Heart left ventricle (tissue), 16 donors: ENCODE data around the gene TRPM2. TPM values are rescaled to one million over a fixed set of nuclear protein-coding genes. Genes with fewer than 3 reads are reported as not detected.

Source experiments
- ATAC-seq, 4 donors: fragments of 200-7000 bp; cut with Tn5 transposase; one replicate each; pipeline ENCODE4 v1.9.1; 2020 to 2022; ENCODE audit warnings: moderate library complexity in 4 of 4, mild to moderate bottlenecking in 3 of 4, moderate number of reproducible peaks in 1 of 4
- DNase-seq, 5 donors: peaks; one replicate each; pipeline ENCODE4 v3.0.0-alpha.2; 2020
- H3K27ac ChIP-seq, 12 donors: fragments of 200-600 bp; sonication (generic) in 4 of 12; one replicate each; pipeline versions ENCODE4 v1.5.0 to v1.8.0; 2016 to 2022; ENCODE audit warnings: mild to moderate bottlenecking in 2 of 12
- H3K27me3 ChIP-seq, 9 donors: fragments of 200-600 bp; sonication (generic) in 2 of 9; one replicate each; pipeline versions ENCODE4 v1.5.1 to v1.8.0; 2016 to 2022; ENCODE audit warnings: mild to moderate bottlenecking in 3 of 9
- H3K36me3 ChIP-seq, 9 donors: fragments of 200-600 bp; sonication (generic) in 2 of 9; one replicate each; pipeline versions ENCODE4 v1.5.0 to v1.8.0; 2018 to 2022; ENCODE audit warnings: mild to moderate bottlenecking in 2 of 9
- H3K4me1 ChIP-seq, 12 donors: fragments of 200-600 bp; sonication (generic) in 4 of 12; one replicate each; pipeline versions ENCODE4 v1.5.0 to v1.8.0; 2016 to 2022; ENCODE audit warnings: mild to moderate bottlenecking in 3 of 12
- H3K4me3 ChIP-seq, 12 donors: fragments of 200-600 bp; sonication (generic) in 4 of 12; one replicate each; pipeline versions ENCODE4 v1.5.0 to v1.8.0; 2017 to 2022; ENCODE audit warnings: mild to moderate bottlenecking in 9 of 12, moderate library complexity in 4 of 12
- H3K9me3 ChIP-seq, 12 donors: fragments of 200-600 bp; sonication (generic) in 4 of 12; one replicate each; pipeline versions ENCODE4 v1.5.0 to v1.8.0; 2016 to 2022; ENCODE audit warnings: mild to moderate bottlenecking in 1 of 12
- POLR2A ChIP-seq, 2 donors: fragments of 450-650 bp; IDR thresholded peaks; one replicate each; pipeline ENCODE4 v1.6.1; 2017; ENCODE audit warnings: antibody characterized with exemption in 2 of 2, mild to moderate bottlenecking in 2 of 2, moderate library complexity in 2 of 2
- WGBS, 4 donors: extraction: QIAGEN DNeasy Blood & Tissue Kit in 2 of 4; methylation state at CpG; one replicate each; pipeline versions ENCODE4 v1.1.5 to v1.1.7; 2013 to 2018; 5-methylcytosine and 5-hydroxymethylcytosine counted together
- intact Hi-C, 10 donors: fragments of 100-400 bp; cut with DNase I; formaldehyde crosslinking; loops; one replicate each; pipeline versions ENCODE4 v1.11.1 to v1.14.2; 2022
- polyA plus RNA-seq, 2 donors: library from polyadenylated mRNA; stranded (reverse); fragments of 200-250 nt; gene quantifications; one replicate each; pipeline ENCODE4 v1.2.3, GENCODE V29; 2013
- total RNA-seq, 9 donors: library from RNA; depleted of rRNA in 2 of 9; stranded (reverse); fragments of >200 nt in 2 of 9; fragmentation: NEBNext Ultra II Directional in 3 of 9; extraction: Animal tissue kit (Norgen Biotek cat#: 25700) in 3 of 9; gene quantifications; one replicate each; pipeline versions ENCODE4 v1.1.0 to v1.2.4, GENCODE V29; 2016 to 2023
- TF ChIP-seq, protein P1 (sequence below), 12 donors: fragments of 200-600 bp; sonication (generic) in 4 of 12; IDR thresholded peaks; one replicate each; pipeline versions ENCODE4 v1.5.0 to v1.8.0; 2018 to 2022; ENCODE audit warnings: antibody characterized with exemption in 12 of 12, mild to moderate bottlenecking in 5 of 12
- donor health status: ischemic (EF 13 %, LVEDD 7.1; RV severe dilation, severe dysfunction).
- donor health status: healthy with polysubstance abuse.
- donor health status: DM: no; HTN: yes; CAD: no.
- donor health status: DM: no; HTN: no; CAD: no.
- donor health status: ischemic (EF 25% LVEDD 6.9; RV normal size, moderate dysfunction).
- donor health status: ischemic (EF 25% LVEDD 5.7; RV mildly dilated, moderate dysfunction).
- donor health status: healthy.
- donor health status: DM: yes; HTN: yes; CAD: no.
- donor health status: ischemic (EF 35%, LVEDD 5.7; RV mildly dilated, moderate dysfunction).
- donor health status: nonischemic (EF 11% LVEDD 7.7; RV severe dilation, severe dysfunction).
- donor health status: DM: yes; HTN: yes; CAD: no.
- donor health status: PGD.
- donor health status: ischemic (EF 29% LVEDD 5.4; RV normal size, mild dysfunction).
- donor health status: nonischemic (EF 23%, LVEDD 6.1; RV moderate dilation, normal function).

TRPM2 gene
- total and polyA plus RNA-seq, 11 donors, result 0.66 to 20.5 (median 1.2) TPM

DNA sequence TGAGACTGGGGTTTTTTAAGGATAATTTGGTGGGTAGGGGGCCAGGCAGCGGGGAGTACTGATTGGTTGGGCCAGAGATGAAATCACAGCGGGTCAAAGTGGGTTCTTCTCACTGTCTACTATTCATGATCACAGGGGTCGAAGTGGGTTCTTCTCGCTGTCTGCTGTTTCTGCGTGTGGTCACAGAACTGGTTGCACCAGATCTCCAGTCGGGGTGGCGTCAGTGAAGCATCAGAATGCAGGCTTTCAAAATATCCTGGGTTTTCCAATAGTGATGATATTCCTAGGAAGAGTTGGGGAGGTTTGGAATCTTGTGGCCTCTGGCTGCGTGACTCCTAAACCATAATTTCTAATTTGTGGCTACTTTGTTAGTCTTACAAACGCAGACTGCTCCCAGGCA is 45.1 kb downstream of the TRPM2 start:
- H3K27ac ChIP-seq, result no peak overlapping the region
- intact Hi-C loops, result no loop called here
- 87 to 95% (median 90%) methylated on average over 9 of the region's 9 CpGs for WGBS, 4 donors
- H3K36me3 ChIP-seq, result peaks cover 0 to 35% (median 0%) of the 10 kb centered on the region in 9 donors
- DNase-seq, result no peak
- no peaks in the 10 kb centered on the region for H3K4me1 ChIP-seq
- no peak overlapping the region for H3K4me3 ChIP-seq
- peaks cover 0 to 14% (median 0%) of the 10 kb centered on the region in 9 donors for H3K27me3 ChIP-seq
- H3K9me3 ChIP-seq, result peaks cover 0 to 6% (median 0%) of the 10 kb centered on the region in 12 donors
- TF ChIP-seq POLR2A (IDR thresholded peaks at IDR 0.05), result no peak
- TF ChIP-seq, protein P1, sequence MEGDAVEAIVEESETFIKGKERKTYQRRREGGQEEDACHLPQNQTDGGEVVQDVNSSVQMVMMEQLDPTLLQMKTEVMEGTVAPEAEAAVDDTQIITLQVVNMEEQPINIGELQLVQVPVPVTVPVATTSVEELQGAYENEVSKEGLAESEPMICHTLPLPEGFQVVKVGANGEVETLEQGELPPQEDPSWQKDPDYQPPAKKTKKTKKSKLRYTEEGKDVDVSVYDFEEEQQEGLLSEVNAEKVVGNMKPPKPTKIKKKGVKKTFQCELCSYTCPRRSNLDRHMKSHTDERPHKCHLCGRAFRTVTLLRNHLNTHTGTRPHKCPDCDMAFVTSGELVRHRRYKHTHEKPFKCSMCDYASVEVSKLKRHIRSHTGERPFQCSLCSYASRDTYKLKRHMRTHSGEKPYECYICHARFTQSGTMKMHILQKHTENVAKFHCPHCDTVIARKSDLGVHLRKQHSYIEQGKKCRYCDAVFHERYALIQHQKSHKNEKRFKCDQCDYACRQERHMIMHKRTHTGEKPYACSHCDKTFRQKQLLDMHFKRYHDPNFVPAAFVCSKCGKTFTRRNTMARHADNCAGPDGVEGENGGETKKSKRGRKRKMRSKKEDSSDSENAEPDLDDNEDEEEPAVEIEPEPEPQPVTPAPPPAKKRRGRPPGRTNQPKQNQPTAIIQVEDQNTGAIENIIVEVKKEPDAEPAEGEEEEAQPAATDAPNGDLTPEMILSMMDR (IDR thresholded peaks at IDR 0.05), result no peak
- ATAC-seq, result no peak

GRCh38 chr21:44399151-44399954 is 45.9 kb downstream of the TRPM2 start:
- Histone ChIP-seq H3K4me1 (no peaks in the 10 kb centered on the region), H3K27ac (no peak overlapping the region), H3K27me3 (peaks cover 0 to 10% (median 0%) of the 10 kb centered on the region in 9 donors), H3K36me3 (peaks cover 0 to 40% (median 0%) of the 10 kb centered on the region in 9 donors), H3K9me3 (no peaks in the 10 kb centered on the region), H3K4me3 (no peak overlapping the region)
- DNase-seq, result no peak
- intact Hi-C loops, result no loop called here
- no peak for ATAC-seq
- WGBS, 4 donors, result 79 to 84% (median 81%) methylated on average over 26 to 33 of the region's 33 CpGs
- TF ChIP-seq, protein P1 (IDR thresholded peaks at IDR 0.05), result no peak
- no peak for TF ChIP-seq POLR2A (IDR thresholded peaks at IDR 0.05)

DNA sequence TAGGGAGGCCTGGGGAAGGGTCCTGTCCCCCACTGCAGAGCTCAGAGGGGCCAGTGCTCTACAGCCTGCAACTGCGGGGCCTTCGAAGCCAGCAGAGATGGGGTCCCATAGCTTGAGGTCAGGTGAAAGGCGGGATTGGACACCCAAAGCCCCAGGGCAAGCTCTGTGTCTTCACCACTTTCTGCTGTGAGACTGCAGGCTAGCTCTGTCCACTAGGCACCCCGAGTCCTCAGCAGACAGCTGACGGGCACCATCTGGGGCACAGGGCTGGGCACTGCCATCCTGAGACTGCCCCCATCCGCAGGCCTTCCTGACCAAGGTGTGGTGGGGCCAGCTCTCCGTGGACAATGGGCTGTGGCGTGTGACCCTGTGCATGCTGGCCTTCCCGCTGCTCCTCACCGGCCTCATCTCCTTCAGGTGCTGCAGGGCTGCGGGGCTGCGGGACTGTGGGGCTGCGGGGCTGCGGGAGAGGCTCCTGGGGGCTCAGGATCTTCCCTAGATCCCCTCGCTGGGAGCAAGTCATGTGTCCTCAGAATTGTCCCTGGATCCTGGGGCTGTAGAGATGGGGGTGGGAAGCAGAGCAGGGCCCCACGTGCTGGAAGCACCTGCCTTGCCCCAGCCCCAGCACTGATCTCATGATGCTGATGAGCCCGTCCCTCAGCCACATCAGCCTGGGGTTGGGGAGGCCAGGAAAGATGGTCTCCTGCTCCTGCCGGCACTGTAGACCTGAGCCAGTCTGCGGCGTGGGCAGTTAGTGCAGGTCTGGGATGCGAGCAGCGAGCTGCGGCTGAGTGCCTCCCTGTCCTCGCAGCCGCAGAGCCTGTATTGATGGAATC is 46.8 kb downstream of the TRPM2 start:
- Histone ChIP-seq H3K4me1 (no peaks in the 10 kb centered on the region), H3K36me3 (peaks cover 0 to 42% (median 0%) of the 10 kb centered on the region in 9 donors), H3K4me3 (no peak overlapping the region), H3K27ac (no peak overlapping the region), H3K27me3 (peaks cover 0 to 2% (median 0%) of the 10 kb centered on the region in 9 donors), H3K9me3 (no peaks in the 10 kb centered on the region)
- 83 to 90% (median 86%) methylated on average over 11 to 25 of the region's 25 CpGs for whole genome bisulfite sequencing, 4 donors
- TF ChIP-seq, protein P1 (IDR thresholded peaks at IDR 0.05), result no peak
- TF ChIP-seq POLR2A (IDR thresholded peaks at IDR 0.05), result no peak
- no peak for DNase-seq
- intact Hi-C loops, result no loop called here
- no peak for ATAC-seq
